Osteocyte (in vitro differentiated cells): ENCODE measurements around the gene OSBP2. TPM values are rescaled to one million over a fixed set of nuclear protein-coding genes. Genes with fewer than 3 reads are reported as not detected.

ENCODE experiments used
- DNase-seq: peaks from one replicate; pipeline ENCODE4 v3.0.0; 2021; ENCODE audit warnings: mixed read lengths; ENCODE audit not compliant: unreplicated experiment; ENCODE audit errors: extremely low spot score
- H3K27ac Mint-ChIP-seq: one replicate; pipeline ENCODE4 v1.8.0; 2021; ENCODE audit warnings: mild to moderate bottlenecking, mixed read lengths; ENCODE audit not compliant: unreplicated experiment
- H3K27me3 Mint-ChIP-seq: one replicate; pipeline ENCODE4 v1.8.0; 2021; ENCODE audit warnings: mixed read lengths; ENCODE audit not compliant: unreplicated experiment
- H3K36me3 Mint-ChIP-seq: one replicate; pipeline ENCODE4 v1.8.0; 2021; ENCODE audit warnings: mixed read lengths; ENCODE audit not compliant: unreplicated experiment
- H3K4me1 Mint-ChIP-seq: one replicate; pipeline ENCODE4 v1.8.0; 2021; ENCODE audit warnings: mixed read lengths; ENCODE audit not compliant: unreplicated experiment
- H3K4me3 Mint-ChIP-seq: one replicate; pipeline ENCODE4 v1.8.0; 2021; ENCODE audit warnings: mild to moderate bottlenecking, moderate library complexity, mixed read lengths; ENCODE audit not compliant: unreplicated experiment
- H3K9me3 Mint-ChIP-seq: one replicate; pipeline ENCODE4 v1.8.0; 2021; ENCODE audit warnings: mixed read lengths; ENCODE audit not compliant: unreplicated experiment
- CTCF ChIP-seq: fragments of 200-600 bp; sonication (generic); IDR thresholded peaks from 2 replicates; pipeline ENCODE4 v1.5.0; 2021; ENCODE audit warnings: antibody characterized with exemption, mild to moderate bottlenecking, moderate library complexity
- total RNA-seq: library from RNA; stranded (reverse); gene quantifications from 2 replicates; pipeline ENCODE4 v1.2.1, GENCODE V29; 2021

OSBP2 gene
- total RNA-seq, 1 donor from 2014 or later = 3.8 TPM

GRCh38 chr22:30828187-30829155, 133.8 kb downstream of the OSBP2 start:
- Mint-ChIP-seq H3K27ac (no peak overlapping the region), H3K27me3 (peaks cover 9% of the 10 kb centered on the region), H3K4me1 (peaks cover 32% of the 10 kb centered on the region), H3K36me3 (no peaks in the 10 kb centered on the region), H3K9me3 (no peaks in the 10 kb centered on the region), H3K4me3 (no peak overlapping the region)
- DNase-seq = no peak
- TF ChIP-seq CTCF = no peak

GRCh38 chr22:30829901-30830550, 135.4 kb downstream of the OSBP2 start:
- no peaks in the 10 kb centered on the region for H3K9me3 Mint-ChIP-seq
- no peak for TF ChIP-seq CTCF
- H3K27ac Mint-ChIP-seq = peak overlapping the region; percentile 65
- H3K4me3 Mint-ChIP-seq = no peak overlapping the region
- no peaks in the 10 kb centered on the region for H3K36me3 Mint-ChIP-seq
- peak; percentile 68 for DNase-seq
- H3K4me1 Mint-ChIP-seq = peaks cover 32% of the 10 kb centered on the region
- no peaks in the 10 kb centered on the region for H3K27me3 Mint-ChIP-seq

DNA sequence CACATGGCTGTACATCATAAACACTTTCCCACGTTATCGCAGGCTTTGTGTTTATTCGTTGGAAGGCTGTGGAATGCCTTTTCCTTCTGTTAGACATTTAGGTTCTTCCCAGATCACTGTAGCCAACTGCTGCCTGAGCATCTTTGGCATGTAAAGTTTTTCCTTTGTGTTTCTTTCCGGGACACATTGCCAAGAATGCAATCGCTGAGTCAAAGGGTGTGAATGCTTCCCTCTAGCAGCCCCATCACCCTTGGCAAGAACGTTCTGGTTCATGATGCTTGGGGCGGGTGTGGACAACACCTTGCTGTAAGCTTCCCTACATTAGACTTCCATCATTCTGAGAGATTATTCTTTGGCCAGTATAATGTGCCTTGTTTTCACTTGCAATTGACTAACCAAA, 136.2 kb downstream of the OSBP2 start:
- no peak for TF ChIP-seq CTCF
- Mint-ChIP-seq H3K36me3 (no peaks in the 10 kb centered on the region), H3K9me3 (no peaks in the 10 kb centered on the region), H3K27me3 (no peaks in the 10 kb centered on the region), H3K4me3 (no peak overlapping the region), H3K27ac (peak overlapping the region; percentile 28), H3K4me1 (peaks cover 32% of the 10 kb centered on the region)
- peak; percentile 49 for DNase-seq

DNA sequence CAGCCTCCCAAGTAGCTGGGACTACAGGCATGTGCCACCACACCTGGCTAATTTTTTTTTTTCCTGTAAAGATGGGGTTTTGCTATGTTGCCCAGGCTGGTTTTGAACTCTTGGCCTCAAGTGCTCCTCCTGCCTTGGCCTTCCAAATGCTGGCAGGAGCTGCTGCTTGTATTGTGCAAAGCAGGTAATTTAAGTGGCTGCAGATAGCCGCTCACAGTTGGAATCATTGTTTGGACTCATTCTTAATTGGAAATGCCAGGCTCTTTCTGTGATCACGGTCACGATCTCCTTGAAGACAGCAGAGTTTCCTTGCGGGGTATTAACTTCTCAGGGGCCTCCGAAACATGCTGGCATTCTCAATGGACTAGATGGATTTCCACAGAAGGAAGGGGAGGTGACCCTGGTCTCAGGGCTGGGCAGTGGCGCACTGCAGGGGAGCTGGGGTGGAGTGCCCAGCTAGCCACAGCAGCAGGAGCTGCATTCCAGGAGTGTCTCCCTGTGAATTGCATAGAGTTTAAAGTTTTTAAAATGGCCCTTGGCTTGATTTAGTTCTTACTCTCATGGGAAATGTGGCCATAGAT, 137.8 kb downstream of the OSBP2 start:
- no peak for TF ChIP-seq CTCF
- Mint-ChIP-seq H3K4me3 (no peak overlapping the region), H3K36me3 (no peaks in the 10 kb centered on the region), H3K27me3 (no peaks in the 10 kb centered on the region), H3K4me1 (peaks cover 32% of the 10 kb centered on the region), H3K27ac (no peak overlapping the region), H3K9me3 (no peaks in the 10 kb centered on the region)
- DNase-seq = peak; percentile 66

DNA sequence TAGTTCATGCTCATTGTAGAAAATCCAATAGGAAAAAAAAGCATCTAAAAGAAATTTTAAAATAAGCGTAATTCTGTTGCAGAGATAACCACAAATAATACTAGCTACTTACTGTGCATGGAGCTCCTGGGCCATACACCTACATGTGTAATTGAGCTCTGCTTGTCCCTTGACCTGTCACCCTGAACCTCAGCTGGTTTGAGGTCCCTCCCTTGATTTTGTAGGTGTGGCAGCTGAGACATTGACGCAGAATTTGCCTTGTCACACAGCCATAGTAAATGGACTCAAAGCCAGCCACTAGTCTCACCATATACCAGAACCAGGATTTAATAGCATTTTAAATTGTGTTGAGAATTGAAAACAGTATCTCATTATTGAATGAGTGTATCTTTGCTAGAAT, 138.6 kb downstream of the OSBP2 start:
- H3K4me3 Mint-ChIP-seq = no peak overlapping the region
- H3K27me3 Mint-ChIP-seq = peaks cover 3% of the 10 kb centered on the region
- DNase-seq = no peak
- peaks cover 32% of the 10 kb centered on the region for H3K4me1 Mint-ChIP-seq
- H3K36me3 Mint-ChIP-seq = no peaks in the 10 kb centered on the region
- peaks cover 7% of the 10 kb centered on the region for H3K9me3 Mint-ChIP-seq
- no peak overlapping the region for H3K27ac Mint-ChIP-seq
- no peak for TF ChIP-seq CTCF
